ENCODE data around the gene SH2D4B.

The SH2D4B gene

DNA sequence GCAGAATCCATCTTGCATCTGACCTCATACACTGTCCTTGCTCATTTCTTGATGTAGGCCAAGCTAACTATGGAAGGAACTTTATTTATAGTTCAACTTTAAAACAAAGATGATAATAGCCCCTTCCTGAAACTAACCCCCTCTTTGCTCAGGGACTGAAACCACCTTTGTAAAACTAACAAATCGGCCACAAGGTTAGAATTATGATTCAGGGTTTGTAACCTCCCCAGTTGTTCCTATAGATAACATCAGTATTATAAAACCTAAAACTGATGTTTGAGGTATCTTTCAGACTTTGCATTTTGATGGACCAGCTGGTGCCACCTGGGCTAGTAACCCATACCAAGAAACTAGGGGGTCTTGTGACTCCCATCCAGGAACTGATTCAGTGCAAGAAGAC is 143.4 kb downstream of the SH2D4B start:
- DNase-seq (ENCODE audit: low read depth in 3 of 3, low spot score in 1 of 3) = no peak

DNA sequence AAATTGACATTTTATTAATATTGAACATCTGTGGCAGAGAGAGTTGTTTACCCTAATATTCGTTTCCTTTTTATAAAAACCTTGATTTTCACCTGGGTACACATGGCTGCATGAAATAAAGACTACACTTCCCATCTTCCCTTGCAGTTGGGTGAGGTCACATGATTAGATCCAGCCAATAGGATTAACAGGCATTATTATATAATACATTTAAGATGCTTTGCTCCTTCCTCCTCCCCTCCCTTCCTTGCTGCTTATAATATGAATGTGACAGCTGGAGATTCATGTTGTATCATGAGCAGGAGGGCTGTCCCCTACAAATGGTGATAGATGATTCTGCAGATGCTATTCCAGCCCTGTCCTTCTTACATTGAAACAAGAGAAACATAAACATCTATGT is 146.6 kb downstream of the SH2D4B start:
- no peak for DNase-seq (ENCODE audit: low read depth in 3 of 3, low spot score in 1 of 3)

DNA sequence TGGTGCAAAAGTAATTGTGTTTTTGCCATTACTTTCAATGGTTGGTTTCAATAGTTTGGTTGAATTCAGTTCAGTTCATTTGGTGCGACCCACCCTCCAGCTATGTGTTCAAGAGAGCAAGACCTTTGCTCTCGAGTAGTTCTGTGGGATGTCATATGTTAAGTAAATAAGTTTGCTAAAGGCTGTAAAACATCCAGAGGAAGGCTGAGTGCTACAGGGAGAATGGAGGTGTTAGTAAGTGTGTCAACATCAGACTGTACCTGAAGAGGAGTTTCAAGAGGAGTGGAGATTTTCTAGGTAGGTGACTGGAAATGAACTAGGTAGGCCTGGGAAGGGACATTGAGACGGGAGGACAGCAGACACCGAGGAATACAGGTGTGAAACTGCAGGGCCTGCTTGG is 147.7 kb downstream of the SH2D4B start:
- no peak for DNase-seq (ENCODE audit: low read depth in 3 of 3, low spot score in 1 of 3)

DNA sequence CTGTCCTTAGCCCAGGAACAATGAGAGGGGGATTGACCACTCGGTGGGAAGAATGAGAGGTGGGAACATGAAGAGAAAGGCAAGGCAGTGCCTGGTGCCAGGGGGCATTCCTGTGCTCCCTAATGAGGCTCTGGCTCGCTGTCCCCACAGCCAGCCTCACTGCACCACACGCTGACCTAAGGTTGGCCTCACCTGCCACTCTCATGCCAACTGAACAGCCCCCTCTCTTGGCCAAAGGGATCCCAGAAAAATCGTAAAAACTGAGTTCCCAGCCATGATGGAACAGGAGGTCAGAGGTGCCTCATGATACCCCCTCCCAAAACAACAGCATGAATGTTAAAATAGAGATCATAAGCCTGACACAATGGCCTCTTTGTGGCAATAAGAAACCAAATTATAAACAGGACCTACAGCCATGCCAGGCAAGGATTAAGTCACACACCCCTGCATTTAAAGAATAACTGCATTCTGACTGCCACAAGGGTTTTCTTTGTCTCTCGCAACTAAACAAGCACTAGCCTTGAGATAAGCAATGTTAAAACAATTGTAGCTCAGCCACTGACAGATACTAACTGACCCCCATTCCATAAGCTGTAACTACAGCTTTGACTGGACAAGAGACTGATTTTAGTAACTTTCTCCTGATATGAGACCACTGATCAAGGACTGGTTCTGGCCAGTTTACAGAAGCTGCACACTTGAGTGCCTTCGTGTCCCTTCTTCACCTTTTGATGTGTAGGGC is 149.2 kb downstream of the SH2D4B start:
- no peak for DNase-seq (ENCODE audit: low read depth in 3 of 3, low spot score in 1 of 3)

DNA sequence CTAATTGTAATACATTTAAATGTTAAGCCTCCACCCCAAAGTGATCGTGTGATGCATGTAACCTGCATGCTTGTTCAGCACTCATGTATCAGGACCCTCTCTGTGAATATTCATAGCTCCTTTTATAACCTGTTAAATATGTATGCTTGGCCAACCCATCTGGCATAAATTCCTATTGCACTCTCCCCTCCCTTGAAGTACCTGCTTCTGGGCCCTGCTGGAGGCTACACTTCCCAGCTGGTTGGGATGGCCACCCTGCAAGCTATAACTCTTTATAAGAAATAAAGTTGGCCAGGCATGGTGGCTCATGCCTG is 149.7 kb downstream of the SH2D4B start:
- DNase-seq (ENCODE audit: low read depth in 3 of 3, low spot score in 1 of 3) = no peak

DNA sequence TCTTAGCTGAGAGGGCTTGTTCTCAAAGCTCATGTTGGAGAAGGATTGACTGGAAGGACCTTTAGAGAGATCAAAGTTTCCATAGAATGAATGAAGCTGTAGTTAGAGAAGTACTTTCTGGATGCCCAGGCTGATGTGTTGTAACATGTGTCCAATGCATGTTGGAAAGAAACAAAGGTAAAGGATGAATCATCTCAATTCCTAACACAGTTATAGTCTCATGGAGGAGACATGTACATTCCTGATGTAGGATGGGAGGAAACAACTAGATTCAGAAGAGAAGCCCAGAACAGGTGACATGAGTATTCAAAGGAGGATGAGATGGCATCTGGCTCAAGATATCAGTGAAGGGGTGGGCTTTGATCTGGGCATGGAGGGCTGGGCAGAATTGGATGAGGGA is 152.7 kb downstream of the SH2D4B start:
- no peak for DNase-seq (ENCODE audit: low read depth in 3 of 3, low spot score in 1 of 3)

DNA sequence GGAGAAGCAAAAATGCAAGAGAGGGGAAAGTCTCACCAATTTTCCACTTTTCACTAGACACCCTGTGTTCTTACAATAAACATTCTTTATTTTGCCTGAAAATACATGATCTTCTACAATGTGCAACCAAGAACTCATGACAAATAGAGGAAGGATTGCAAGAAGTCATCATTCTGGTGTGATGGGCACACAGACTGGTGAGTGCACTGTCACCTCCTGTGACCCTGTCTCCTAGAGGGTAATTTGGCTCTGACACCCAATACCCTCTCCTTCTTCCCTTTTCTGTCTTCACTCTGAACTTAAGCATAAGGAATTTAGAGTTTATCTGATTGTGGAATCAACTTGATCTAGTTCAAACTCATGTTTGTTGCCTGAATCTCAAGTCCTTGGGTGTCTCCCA is 153.7 kb downstream of the SH2D4B start:
- no peak for DNase-seq (ENCODE audit: low read depth in 3 of 3, low spot score in 1 of 3)

DNA sequence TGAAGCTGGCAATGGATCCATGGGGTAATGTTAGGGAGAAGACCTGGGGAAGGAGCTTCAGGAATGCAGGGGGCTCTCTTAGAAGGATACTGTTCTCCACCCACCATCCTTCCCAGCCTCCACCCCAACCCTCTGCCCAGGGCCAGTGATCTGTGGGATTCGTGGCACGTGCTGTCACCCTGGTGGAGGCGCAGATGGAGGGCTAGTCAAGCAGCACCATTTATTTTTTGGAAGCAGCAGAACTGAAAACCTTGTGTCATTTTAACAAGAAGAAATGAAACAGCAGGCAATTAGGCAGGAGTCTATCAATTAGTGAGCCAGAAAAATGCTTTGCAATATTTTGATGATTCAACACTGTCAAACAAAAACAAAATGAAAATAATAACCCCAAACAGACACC is 155.9 kb downstream of the SH2D4B start:
- no peak for DNase-seq (ENCODE audit: low read depth in 3 of 3, low spot score in 1 of 3)

DNA sequence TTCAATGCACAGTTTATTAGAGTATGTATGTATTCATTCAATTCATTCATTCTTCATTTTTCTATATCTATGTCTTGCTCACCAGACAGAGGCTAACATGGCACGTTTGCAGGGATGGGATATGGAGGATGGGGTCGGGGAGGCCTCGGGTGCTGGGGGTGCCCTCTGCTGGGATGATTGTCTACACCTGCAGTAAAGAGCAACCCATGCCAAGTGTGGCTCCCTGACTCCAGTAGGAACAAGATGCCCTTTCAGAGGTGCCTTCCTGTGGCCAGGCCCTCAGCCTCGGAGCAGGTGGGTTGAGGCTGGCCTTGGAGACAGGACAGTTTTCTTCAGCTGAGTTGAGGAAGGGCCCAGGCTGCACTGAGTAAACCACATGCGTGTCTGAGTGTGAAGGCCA is 157.2 kb downstream of the SH2D4B start:
- DNase-seq (ENCODE audit: low read depth in 3 of 3, low spot score in 1 of 3) = no peak
